GM19023 (cell line): ENCODE measurements around the gene PPP1R9B.
A peak's percentile ranks its signal among the peaks of the same experiment; 100 is the strongest.

ENCODE experiments used
- ATAC-seq: cut with Tn5 transposase; IDR thresholded peaks from one replicate; pipeline ENCODE4 v1.9.1; 2021; ENCODE audit warnings: mild to moderate bottlenecking, moderate library complexity; ENCODE audit not compliant: unreplicated experiment

PPP1R9B gene

DNA sequence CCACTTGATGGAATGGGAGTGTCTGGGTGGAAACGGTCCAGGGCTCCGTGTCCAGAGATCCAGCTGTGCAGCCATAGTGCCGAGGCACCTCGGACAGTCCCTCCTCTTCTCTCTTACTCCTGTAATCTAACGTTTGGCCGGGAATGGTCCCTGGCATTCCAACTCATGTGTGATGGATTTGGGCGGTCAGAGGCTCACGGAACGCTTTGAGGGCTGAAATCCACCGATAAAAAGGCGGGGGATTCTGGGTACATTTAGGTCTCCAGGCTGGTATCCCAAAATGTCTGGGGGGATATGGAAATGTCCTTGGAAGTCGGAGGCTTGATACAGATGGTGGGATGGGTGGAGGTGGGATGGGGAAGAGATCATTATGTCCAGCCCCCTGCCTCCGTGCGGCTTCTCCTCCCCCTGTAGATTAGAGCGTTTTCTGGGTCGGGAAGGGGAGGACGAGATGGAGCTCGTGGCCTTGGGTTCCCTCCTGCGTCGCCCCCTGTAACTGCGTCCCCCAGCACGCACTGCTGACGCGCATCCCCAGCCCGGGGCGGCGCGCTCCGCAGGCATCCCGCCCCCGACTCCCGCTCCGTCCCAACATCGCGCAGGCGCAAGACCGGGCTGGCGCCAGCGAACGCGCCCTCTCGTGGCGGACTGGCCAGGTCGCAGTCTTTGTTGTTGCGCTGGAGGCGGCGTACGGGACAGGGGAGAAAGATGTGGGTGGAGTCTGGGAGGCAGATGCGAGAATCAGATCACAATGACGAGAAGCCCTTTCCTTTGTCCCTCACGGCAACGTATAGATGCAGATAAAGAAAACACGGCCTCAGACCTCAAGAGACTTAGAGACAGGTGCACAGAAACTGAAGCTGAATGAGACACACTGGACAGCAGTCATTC is 10.8 kb upstream of the PPP1R9B start:
- ATAC-seq: peak; percentile 76

DNA sequence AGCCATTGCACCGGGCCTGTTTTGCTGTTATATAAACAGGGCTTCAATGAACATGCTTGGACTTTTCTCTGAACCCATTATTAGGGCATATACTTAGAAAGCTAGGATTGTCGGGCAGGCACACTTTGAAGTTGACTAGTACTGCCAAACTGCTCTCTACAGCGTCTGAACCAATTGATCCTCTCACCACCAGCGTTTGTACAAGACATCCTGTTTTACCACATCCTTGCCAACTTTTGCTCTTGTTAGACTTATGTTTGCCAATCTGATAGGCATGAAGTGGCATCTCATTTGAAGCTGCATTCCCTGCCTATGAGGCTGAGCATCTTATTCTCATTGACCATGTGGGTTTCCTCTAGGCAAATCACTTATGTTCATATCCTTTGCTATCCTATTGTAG is 7.4 kb upstream of the PPP1R9B start:
- ATAC-seq: no peak

DNA sequence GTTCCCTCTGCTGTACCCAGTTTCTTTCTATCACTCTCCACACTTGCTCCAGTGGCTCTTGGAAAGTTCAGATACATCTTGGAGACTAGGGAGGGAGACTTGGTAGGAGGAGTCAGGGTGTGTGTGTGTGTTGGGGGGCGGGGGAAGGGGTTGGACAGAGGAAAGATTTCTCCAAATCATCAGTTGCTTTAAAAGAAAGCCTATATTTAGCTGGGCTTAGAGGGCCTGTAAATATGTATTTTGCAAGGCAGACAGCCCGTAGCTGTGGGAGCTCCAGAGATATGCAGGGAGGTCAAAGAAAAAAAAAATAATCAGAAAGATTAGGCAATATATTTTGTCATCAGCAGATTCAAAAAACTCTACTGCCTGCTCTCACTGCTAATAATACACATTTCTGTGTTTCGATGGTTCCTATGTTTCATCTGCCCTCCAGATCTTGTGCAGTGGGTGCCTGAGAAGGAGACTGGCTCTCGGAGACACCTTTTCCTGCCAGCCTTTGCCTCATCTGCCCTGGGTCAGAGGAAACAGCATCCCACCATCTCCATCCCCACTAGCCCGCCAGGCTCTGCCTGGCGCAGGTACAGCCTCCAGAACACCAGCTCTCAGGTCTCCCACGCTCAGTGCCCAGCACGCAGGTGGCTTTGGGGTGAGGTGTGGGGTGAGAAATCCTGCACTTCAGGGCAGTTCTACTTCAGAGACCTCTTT is 4.8 kb upstream of the PPP1R9B start:
- no peak for ATAC-seq

DNA sequence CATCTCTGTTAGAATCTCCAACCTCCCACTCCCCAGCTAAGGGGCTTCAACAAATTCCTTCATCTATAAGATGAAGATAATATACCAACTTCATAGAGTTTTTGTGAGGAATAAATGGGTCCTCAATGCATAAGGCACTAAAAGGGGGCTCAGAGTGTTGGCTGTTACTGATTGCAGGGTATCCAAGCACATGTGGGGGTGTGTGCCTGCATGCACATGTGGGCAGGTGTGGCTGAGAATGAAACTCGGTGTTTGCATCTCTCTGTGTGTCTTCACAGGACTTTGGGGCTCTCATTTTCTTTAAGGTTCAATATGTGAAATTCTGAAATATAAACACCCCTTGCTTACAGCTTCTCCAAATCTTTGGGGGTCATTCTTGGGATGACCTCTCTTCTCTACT is 4.1 kb upstream of the PPP1R9B start:
- peak; percentile 41 for ATAC-seq

DNA sequence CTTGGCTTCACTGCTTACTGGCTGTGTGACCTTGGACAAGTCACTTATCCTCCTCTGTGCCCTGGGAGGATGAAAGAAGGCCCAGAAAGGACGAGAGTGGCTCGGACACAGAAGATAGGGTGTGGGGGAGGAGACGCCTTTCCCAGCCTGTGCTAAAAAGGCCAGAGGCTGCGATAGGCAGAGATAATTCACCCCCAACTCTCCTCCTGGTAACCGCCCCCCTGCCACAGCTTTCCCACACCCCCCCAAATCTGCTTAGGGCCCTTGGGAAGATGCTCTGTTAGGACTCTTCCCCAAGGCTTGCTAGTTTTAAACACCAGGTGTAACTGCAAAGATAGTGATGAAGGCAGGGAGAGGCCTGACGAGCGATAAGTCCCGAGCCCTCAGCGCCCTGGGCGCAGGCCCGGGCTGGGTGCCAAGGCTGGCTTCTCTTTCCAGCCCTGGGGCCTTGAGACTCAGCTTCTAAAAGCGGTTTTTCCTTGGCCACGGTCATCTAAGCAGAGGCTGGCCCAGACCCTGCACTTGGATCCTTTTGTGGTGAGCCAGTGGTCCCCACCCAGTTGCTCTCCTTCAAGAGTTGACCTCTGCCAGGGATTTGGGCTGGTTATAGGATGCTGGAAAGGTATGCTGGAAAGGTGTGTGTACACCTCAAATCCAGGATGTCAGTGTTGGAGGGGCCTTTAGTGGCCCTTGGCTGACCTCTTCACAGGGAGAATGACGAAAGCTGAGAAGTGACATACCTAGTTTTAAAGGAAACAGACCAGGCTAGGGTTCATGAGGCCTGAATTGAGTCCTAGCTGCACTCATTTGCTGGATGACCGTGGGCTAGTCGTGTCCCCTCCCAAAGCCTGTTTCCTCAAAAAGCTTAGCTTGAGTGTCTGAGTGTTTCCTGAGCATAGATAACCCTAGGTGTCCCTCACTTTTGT is 3.4 kb upstream of the PPP1R9B start:
- ATAC-seq: no peak

DNA sequence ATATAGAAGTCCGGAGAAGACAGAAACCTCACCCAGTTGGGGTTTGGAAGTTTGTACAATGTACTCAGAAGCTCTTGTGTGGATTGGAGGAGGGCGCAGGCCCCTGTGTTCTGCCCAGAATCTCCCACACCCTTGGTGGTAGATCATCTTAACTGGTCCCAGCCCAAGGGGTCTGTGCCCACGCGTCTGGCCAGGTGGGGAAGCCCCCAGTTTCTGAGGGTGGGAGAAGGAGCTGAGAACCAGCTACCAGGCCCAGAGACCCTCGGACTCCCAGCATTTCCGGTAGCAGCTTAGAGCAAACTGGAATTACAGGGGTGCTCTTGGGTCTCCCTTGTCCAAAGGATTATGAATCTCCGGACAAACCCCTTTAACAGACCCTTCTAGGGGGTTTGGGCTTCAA is 2.3 kb upstream of the PPP1R9B start:
- ATAC-seq: no peak

DNA sequence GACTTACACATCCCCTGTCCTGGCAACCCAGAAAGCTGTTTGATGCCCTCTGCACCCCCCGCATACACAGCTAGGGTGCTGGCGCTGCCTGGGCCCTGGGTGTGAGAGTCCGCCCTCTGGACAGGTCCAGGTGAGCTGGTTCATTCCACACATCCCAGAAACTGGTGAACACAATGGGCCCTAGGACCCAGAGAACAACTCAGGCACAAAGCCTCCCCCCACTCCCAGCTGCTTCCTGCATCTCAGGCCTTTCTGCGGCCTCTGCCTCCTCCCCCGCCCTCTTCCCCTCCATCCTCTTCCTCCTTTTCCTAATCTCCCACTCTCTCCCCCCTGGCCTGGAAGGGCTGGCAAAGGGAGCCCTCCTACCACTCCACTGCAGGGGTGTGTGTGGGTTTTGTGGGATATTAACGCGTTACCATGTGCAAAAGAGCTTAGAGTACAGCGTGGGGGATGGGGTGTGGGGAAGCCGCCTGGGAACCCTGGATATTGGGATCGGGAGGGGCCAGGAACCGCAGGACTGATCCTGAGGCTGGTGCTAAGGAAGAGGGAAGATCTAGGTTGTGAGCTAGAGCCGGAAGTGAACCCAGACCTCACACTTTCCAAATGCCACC is 1.6 kb upstream of the PPP1R9B start:
- ATAC-seq: no peak

DNA sequence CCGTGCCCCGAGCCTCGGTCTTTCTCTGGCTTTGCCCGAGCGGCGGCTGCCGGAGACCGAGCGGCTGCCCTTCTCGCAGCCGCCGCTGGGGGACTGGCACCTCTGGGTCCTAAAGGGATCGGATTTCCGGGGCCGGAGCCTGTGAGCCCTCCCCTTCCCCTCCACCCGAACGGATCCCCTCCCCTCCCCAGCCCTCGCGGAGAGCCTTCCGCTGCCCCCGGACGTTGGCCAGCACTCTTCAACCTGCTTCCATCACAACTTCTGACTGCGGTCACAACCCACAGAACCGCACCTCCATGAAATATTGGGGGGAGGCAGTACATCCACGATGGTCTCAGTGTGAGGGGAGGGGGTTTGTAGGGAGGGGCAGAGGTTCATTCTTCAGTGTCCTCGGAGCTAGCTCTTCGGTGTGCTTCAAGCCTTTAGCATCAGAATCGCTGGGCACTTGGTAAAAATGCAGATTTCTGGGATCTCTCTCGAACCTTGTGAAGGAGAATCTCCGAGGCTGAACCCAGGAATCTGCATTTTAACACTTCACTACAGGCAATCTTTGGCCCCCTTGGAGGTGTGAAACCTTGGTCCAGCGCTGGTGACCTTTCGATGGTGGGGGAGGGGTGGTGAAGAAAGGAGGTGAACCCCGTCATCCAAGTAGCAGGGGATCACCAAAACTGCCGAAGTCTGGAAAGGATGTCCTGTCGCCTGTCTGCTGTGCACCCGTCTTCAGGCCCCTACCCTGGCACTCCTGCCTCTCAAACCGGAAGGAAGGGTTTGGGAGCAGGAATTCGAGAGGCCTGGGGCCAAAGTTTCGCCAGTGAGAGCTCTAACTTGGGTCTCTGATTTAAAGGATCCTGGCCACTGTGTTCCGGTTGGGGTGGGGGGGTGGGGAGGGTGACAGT is 812 bp upstream of the PPP1R9B start:
- ATAC-seq: peak; percentile 32

DNA sequence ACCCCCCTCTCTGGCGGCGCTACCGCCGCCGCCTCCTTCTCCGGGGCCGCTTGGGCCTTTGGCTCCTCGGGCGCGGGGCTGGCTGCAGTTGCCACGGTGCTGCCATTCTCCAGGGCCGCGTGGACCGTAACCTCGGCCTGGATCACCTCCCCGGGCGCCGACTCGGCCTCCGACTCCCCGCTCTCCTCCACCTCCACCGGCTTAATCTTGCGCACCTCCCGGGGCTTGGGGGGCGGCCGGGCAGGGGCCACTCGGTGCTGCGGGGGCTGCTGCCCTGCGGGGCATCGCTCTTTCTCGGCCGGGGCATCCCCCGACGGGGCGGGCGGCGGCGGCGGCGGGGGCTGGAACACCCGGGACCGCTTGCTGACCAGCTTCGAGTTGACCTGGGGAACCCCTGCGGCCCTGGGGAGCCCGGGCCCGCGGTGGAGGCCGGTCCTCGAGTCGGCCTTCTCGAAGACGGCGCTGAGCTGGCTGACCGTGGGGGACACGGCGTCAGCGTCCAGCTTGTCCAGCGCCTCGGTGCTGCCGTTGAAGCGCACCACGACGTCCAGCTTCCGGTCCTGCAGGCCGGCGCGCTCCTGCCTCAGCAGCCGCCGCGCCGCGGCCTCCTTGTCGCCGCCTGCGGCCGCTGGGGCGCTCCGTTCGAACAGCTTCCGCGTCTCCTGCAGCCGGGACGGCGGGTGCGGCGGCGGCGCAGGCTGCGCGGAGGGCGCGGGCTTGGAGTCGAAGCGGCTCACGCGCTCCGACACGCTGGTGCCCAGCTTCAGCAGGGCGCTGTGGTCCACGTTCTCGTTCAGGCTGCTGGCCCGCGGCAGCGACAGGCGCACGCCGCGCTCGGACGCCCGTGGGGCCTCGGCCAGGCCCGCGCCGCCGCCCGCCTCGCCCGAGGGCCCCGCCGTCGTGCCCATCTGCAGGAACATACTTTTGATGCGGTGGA is 792 bp downstream of the PPP1R9B start:
- no peak for ATAC-seq

DNA sequence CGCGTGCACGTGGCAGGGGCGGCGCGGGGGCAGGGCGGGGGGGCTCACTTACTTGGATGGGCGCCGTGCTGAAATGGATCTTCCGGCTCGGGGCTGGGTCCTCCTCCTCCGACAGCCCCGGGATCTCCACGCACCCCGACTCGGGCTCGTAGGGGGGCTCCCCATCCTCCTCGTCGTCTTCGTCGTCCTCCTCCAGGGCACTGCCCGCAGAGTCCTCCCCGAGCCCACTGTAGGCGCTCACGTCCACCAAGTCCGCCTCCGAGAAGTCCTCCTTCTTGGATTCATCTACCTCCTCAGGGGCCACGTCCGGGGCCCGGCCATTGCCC is 1.4 kb downstream of the PPP1R9B start:
- ATAC-seq: no peak

DNA sequence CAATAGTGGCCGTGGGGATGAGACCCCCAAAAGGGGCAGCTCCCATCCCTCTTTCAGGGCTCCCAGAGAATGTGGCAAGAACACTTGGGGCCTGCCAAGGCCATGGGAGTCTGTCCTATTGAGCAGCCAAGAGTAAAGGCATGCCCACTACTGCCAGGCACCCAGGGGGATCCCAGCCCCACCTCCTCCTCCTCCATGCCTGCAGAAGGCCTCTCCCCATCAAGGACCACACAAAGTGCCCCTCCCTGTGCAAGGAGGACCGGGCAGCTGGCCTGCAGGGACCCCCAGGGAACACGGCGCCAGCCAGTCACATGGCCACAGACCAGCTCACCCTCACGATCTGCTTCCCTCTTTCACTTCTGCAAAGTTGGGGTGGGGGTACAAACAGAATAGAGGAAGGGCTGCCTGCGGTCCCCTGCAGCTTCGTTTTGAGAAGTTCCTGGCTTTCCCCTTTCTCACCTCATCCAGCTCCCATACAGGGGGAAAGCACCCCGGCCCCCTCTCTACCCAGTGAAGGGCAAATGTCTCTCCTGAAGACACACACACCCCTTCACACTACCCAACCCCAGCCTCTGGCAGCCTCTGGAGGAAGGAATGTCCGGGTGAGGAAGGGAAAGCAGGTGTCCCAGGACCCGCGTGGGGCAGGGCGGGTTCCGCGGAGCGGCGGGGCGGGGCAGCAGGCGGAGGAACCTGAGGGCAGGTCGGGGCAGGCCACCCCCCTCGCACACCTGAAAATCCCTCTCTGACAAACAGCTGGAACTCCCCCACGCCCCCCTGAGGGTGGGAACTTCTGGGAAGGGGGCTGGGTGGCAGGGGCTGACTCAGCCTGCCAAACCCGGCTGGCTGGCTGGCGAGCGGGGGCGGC is 2.0 kb downstream of the PPP1R9B start:
- peak; percentile 43 for ATAC-seq

DNA sequence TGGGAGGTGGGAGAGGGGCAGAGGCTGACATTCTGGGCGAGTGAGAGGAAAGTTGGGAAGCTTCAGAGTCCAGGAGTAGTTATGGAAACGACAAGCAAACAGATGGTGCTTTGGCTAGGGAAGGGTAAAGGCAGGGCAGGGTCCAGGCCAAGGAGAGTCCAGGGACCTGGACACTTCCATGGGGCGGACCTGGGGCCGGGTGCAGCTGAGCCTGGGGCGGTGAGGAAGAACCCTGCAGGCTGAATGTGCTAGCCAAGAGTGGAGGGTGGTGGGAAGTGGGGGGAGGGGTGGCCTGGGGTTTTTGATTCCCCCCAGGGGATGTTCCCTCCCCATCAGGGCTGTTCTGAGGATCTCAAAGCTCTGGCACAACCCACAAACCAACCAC is 2.6 kb downstream of the PPP1R9B start:
- no peak for ATAC-seq

DNA sequence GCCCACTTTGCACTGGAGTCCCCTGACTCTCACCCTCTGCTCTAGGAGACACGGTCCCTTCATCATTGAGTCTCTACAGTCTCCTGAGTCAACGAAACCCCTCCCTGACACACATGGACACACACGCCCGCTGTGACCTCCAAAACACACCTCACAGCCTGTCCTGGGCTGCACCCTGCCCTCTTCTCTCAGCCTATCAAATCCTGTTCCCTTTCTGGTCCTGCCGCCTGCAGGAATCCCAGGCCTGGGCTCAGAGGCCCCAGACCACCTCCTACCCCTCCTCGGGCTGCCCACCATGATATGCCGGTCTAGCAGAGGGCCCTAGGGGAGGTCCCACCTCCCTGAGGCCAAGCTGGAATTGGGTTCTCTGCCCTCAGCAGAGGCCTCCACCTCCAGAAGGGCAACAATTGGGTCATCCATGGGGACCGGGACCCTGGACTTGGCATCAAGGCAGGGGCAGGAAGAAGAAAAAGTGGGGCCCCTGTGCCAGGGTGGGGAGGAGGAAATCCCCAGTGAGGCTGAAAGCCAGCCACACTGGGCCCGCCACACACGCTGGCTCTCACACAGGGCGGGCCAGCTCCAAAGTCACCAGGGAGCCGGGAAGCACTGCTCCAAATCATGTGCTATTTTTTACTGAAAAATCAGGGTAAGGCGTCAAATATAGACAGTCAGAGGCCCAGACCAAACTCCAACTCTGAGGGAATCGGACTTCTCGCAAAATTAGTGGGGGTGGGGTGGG is 3.4 kb downstream of the PPP1R9B start:
- ATAC-seq: no peak

DNA sequence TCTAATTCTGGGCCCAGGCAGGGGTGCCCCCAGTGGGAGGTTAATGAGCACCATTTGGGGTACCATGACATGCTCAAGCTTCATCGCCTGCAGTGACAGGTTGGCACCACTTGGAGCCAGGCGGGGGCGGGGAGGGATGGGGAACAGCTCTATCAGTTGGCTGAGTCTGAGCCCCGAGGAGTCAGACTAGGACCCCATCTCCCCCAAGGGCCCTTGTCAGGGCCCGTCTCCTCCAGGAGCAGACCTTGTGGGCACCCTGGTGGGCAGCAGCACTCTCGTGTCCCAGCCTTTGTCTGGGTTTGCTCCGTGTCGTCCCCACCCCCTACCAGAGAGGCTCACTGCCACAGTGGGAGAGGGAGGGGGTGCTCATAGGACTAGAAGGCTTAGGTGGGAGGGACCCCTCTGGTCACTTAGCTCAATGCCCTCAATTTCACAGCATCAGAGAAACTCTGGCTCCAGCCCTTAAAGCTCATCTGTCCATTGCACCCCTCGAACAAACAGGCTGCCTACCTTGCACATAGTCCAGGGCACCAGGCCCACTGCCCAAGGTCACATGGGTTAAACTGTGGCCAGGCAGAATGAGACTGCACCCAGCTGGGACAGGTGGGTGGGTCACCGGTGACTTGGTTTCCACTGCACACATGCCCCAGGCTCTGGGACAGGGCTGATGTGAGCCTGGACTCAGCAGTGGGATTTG is 4.1 kb downstream of the PPP1R9B start:
- ATAC-seq: no peak

DNA sequence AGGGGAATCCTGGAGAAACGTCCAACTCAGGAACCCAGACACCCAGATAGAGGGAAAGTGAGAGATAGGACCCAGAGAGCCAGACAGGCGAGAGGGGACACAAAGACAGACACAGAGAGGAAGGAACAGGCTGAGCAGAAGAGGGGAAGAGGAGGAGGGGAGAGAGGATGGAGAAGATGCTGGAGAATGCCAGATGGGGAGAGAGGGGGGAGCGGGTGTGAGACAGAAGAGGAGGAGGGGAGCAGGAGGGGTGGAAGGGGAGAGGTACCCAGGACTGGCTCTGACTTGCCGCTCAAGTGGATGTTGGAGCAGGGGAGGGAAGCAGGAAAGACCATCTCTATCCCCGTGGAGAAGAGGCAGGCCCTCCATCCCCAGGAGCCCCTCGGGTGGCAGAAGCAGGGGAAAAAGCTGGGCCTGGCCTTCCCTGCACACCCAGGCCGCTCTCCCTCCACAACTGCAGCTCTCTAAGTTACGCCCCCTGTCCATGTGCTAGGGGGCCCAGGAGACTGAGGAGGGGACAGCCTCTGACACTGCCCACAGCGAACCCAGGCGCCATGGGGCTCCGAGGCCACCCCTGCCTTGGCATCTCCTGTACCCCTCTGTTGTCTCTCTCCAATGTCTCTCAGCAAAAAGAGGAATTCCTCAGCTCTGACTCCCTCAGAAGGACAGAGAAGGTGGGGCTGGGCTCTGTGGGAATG is 4.8 kb downstream of the PPP1R9B start:
- no peak for ATAC-seq
